Activated naive CD4-positive, alpha-beta T cell treated with anti-CD3 and anti-CD28 coated beads, Interleukin-2, amount 10 ng/mL, durations not matched to agents 7 days and 5 days (primary cell): ENCODE measurements around the gene EMILIN2.
"Not testable (repeated sequence)": the region's sequence is repeated elsewhere in the genome, so short reads cannot be mapped to it uniquely, and the experiment has no call there.

Source experiments
- CTCF ChIA-PET: fragments of 350-600 bp; sonication (Branson Sonifier 250); formaldehyde crosslinking; loops from one replicate; lab custom pipeline; 2021; ENCODE audit warnings: antibody characterized with exemption; lab: Charles Lee
- DNase-seq: peaks from one replicate; pipeline ENCODE4 v3.0.0-alpha.2; 2020
- H3K27ac Mint-ChIP-seq: one replicate; pipeline ENCODE4 v1.8.0; 2021; ENCODE audit warnings: mild to moderate bottlenecking, moderate library complexity, mixed read lengths
- H3K27me3 Mint-ChIP-seq: one replicate; pipeline ENCODE4 v1.8.0; 2021; ENCODE audit warnings: mild to moderate bottlenecking, mixed read lengths
- H3K36me3 Mint-ChIP-seq: one replicate; pipeline ENCODE4 v1.8.0; 2021; ENCODE audit warnings: mixed read lengths
- H3K4me1 Mint-ChIP-seq: one replicate; pipeline ENCODE4 v1.8.0; 2021; ENCODE audit warnings: mixed read lengths
- H3K4me3 Mint-ChIP-seq: one replicate; pipeline ENCODE4 v1.8.0; 2021; ENCODE audit warnings: mild to moderate bottlenecking, moderate library complexity, mixed read lengths
- H3K9me3 Mint-ChIP-seq: one replicate; pipeline ENCODE4 v1.8.0; 2021; ENCODE audit warnings: mixed read lengths

EMILIN2 gene

DNA sequence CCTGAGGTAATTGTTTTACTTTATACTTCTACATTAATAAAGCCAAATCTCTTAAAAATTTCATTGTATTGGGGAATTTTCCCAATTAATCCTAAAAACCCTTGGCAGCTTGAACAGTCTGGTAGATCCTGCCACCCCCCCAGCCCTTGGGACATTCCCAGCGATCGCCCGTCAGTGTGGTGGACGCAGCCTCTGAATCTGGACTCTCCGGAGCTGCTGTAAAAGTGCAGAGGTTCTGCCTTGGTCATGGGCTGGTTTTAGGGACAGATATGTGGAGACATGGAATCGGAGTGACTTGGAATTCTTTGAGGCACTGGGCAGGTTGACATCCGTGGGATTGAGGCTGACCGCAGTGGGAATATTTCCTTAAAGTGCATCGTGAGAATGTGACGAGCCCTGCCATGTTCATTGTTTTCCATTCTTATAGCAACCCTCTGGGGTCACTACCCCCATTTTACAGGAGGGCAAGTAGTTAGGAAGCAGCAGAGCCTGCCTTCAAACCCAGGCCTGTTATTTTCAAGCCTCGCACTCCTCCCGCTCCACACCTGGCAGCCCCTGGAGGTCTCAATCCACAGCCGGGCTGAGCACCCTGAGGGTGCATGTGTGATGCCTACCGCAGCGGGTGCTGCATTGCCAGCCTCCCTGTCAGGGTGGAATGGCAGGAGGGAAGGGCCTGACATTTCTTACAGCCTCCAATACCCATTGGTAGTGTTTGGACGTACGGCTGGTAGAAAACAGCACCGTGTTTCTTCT is 6.5 kb downstream of the EMILIN2 start:
- Mint-ChIP-seq H3K9me3 (no peaks in the 10 kb centered on the region), H3K27me3 (peaks cover 19% of the 10 kb centered on the region), H3K4me3 (no peak overlapping the region), H3K4me1 (peaks cover 17% of the 10 kb centered on the region), H3K27ac (no peak overlapping the region), H3K36me3 (no peaks in the 10 kb centered on the region)
- CTCF ChIA-PET, result no interaction called here
- no peak for DNase-seq

DNA sequence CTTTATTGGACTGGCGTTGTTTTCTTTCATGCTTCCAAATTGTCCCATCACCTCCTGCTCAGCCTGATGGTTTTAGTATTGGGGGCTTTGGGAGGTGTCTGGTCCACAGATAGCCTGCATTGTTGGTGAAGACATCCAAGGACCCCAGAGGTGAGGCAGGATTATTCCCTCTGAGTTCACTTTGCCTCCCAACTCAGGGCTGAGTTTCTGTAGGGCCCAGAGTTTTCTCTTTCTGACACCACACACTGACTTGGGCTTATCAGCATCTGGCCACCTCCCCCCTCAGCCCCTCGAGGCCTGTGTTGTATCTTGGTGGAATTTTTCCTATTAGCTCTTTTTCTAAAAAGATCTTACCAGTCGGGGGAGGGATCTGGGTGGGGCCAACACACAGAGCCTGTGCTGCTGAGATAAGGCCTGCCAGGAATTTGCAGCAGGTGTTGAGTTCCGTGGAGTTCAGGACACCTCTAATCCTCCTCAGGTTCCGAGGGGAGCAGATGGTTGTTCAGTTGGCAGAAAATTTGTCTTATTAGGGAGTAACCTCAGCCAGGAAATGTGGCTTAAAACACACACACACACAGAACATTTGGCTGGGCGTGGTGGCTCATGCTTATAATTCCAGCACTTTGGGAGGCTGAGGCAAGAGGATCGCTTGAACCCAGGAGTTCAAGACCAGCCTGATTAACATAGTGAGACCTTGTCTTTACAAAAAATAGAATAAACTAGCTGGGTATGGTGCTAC is 7.3 kb downstream of the EMILIN2 start:
- Mint-ChIP-seq H3K36me3 (no peaks in the 10 kb centered on the region), H3K27me3 (peaks cover 20% of the 10 kb centered on the region), H3K4me3 (no peak overlapping the region), H3K4me1 (peaks cover 12% of the 10 kb centered on the region), H3K27ac (no peak overlapping the region), H3K9me3 (no peaks in the 10 kb centered on the region)
- CTCF ChIA-PET, result no interaction called here
- no peak for DNase-seq

DNA sequence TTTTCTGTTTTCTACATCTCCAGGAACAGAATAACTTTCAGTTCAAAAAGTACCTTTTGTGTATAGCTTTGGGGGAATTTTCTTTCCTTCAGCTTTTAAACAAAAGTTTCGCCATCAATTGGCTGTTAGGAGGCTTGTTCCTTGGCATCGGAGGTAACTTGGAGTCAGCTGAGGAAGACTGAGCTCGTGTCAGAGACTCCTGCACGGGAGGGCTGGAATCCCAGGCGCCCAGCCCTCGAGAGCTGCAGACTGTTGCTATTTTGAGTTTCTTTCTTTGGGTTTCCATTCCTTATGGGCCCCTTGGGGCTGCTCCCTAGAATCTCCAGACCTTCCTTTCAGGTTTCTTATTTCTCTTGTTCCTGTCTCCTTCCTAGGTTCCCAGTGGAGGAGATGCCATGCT is 8.1 kb downstream of the EMILIN2 start:
- Mint-ChIP-seq H3K36me3 (no peaks in the 10 kb centered on the region), H3K9me3 (peaks cover 7% of the 10 kb centered on the region), H3K27me3 (peaks cover 23% of the 10 kb centered on the region), H3K4me3 (no peak overlapping the region), H3K4me1 (peaks cover 12% of the 10 kb centered on the region), H3K27ac (no peak overlapping the region)
- CTCF ChIA-PET, result interaction anchor here (1.2 kb wide), 1 partner anchor 89 kb away, joined by 3 read pairs; no protein-coding TSS in a partner anchor
- DNase-seq, result no peak

DNA sequence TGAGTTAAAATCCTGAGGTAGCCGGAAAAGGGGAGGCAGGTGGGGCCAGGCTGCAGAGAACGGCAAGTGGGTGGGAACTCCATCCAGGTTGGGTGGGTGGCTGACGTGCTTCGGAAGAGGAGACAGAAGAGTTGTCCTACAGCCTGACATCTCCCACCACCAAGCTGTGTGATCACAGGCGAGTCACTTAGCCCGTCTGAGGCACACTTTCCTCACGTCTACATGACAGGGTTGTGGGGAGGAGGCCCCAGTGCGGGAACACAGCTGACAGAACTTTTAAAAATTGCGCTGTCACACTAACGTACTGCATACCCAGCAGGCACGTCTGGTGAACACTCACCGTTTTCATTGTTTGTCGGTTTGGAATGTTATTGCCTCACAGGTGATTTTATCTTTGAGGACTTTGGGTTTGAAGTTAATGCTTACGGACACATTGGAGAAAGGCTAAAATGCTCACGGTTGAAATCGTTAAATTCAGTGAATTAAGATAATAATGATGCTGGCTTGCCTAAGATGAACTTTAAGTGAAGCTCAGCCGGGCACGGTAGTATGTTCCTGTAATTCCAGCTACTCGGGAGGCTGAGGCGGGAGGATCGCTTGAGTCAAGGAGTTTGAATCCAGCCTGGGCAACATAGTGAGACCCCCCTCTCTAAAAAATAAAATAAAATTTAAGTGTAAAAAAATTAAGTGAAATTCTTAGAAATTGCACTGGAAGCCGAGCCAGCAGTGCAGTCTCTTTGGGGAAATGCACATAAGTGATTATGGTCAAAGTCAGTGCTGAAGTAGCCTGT is 8.9 kb downstream of the EMILIN2 start:
- Mint-ChIP-seq H3K4me3 (no peak overlapping the region), H3K4me1 (peaks cover 12% of the 10 kb centered on the region), H3K36me3 (no peaks in the 10 kb centered on the region), H3K27ac (no peak overlapping the region), H3K27me3 (peaks cover 23% of the 10 kb centered on the region), H3K9me3 (peaks cover 10% of the 10 kb centered on the region)
- DNase-seq, result no peak
- CTCF ChIA-PET, result interaction anchor here (1.2 kb wide), 1 partner anchor 89 kb away, joined by 3 read pairs; no protein-coding TSS in a partner anchor

DNA sequence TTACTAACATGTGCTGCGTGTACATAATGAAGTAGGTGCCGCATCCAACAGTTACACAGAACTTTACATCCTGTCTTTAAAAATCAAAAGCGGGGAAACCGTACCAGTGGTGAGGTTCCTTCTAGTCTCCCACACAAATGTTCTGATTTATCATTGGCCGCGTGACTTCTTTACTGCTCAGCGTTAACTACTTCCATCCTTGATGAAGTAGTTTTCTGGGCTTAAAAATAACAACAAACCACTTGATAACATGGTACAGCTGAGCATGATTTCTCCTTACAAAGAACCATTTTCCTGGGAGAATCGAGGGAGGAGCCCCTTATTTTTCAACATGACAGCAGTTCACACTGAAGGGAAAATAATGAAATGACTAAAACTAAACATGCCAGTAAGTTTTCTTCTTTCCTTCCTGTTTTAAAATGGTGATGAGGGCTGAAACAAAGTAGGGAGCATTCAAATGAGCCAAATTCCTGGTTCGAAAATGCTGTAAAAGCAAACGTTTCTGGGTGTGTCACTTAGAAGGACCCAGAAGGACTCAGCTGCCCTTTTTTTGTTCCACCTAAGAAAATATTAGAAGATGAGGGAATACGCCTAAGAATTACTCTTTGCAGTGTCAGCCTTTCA is 9.9 kb downstream of the EMILIN2 start:
- Mint-ChIP-seq H3K27me3 (peaks cover 23% of the 10 kb centered on the region), H3K27ac (no peak overlapping the region), H3K4me1 (peaks cover 12% of the 10 kb centered on the region), H3K36me3 (no peaks in the 10 kb centered on the region), H3K9me3 (peaks cover 10% of the 10 kb centered on the region), H3K4me3 (no peak overlapping the region)
- CTCF ChIA-PET, result interaction anchor here (0.7 kb wide), 1 partner anchor 30 kb away, joined by 3 read pairs; no protein-coding TSS in a partner anchor
- DNase-seq, result no peak

DNA sequence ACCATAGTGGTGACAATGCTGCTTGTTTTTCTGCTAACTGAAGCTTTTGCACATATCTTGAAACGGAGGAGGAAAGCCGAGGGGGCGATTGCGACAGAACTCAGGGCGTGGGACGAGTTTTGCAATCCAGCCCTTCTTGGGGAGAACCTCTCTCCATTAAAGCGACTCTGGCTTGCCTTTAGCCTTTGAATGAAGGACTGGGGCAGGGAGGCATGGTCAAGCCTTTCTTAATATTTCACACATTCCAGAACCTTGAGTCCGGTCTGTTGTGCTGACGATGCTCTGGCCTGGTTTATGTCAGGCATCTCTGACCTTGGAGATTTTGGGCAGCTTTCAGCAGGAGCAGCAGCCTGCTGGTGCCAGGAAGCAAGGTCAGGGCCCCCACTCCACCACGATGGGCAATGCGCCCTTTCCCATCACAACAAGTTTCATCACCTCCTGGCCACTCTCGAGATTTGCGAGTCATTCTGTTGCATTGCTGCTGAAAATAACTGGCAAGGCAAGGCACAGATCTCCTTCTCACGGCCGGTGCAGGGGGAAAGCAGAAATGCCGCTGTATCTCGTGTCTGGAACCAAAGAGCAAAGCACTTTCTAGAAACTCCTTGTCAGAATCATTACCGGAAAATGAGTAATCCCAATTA is 10.8 kb downstream of the EMILIN2 start:
- peaks cover 12% of the 10 kb centered on the region for H3K4me1 Mint-ChIP-seq
- peaks cover 10% of the 10 kb centered on the region for H3K9me3 Mint-ChIP-seq
- H3K27ac Mint-ChIP-seq, result no peak overlapping the region
- CTCF ChIA-PET, result interaction anchor here (0.7 kb wide), 1 partner anchor 29 kb away, joined by 3 read pairs; no protein-coding TSS in a partner anchor
- H3K27me3 Mint-ChIP-seq, result peaks cover 23% of the 10 kb centered on the region
- peaks cover 2% of the 10 kb centered on the region for H3K36me3 Mint-ChIP-seq
- no peak overlapping the region for H3K4me3 Mint-ChIP-seq
- no peak for DNase-seq

DNA sequence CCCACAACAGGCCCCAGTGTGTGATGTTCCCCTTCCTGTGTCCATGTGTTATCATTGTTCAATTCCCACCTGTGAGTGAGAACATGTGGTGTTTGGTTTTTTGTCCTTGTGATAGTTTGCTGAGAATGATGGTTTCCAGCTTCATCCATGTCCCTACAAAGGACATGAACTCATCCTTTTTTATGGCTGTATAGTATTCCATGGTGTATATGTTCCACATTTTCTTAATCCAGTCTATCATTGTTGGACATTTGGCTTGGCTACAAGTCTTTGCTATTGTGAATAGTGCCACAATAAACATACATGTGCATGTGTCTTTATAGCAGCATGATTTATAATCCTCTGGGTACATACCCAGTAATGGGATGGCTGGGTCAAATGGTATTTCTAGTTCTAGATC is 13.6 kb downstream of the EMILIN2 start:
- Mint-ChIP-seq H3K9me3 (peaks cover 10% of the 10 kb centered on the region), H3K27me3 (peaks cover 19% of the 10 kb centered on the region)
- H3K4me1 Mint-ChIP-seq, H3K27ac Mint-ChIP-seq, DNase-seq, H3K36me3 Mint-ChIP-seq, CTCF ChIA-PET, H3K4me3 Mint-ChIP-seq: not testable (repeated sequence)

DNA sequence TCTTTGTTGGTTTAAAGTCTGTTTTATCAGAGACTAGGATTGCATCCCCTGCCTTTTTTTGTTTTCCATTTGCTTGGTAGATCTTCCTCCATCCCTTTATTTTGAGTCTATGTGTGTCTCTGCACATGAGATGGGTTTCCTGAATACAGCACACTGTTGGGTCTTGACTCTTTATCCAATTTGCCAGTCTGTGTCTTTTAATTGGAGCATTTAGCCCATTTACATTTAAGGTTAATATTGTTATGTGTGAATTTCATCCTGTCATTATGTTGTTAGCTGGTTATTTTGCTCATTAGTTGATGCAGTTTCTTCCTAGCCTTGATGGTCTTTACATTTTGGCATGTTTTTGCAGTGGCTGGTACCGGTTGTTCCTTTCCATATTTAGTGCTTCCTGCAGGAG is 17.2 kb downstream of the EMILIN2 start:
- DNase-seq, H3K4me1 Mint-ChIP-seq, H3K27ac Mint-ChIP-seq, H3K36me3 Mint-ChIP-seq, CTCF ChIA-PET, H3K4me3 Mint-ChIP-seq: not testable (repeated sequence)
- Mint-ChIP-seq H3K9me3 (peaks cover 19% of the 10 kb centered on the region), H3K27me3 (peaks cover 25% of the 10 kb centered on the region)

DNA sequence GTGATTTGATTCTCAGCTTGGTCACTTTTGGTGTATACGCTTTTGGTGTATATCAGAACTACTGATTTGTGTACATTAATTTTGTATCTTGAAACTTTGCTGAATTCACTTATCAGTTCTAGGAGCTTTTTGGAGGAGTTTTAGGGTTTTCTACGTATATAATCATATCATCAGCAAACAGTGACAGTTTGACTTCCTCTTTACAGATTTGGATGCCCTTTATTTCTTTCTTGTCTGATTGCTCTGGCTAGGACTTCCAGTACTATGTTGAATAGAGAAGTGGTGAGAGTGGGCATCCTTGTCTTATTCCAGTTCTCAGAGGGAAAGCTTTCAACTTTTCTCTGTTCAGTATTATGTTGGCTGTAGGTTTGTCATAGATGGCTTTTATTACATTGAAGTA is 19.7 kb downstream of the EMILIN2 start:
- H3K9me3 Mint-ChIP-seq, H3K4me3 Mint-ChIP-seq, H3K36me3 Mint-ChIP-seq, DNase-seq, H3K4me1 Mint-ChIP-seq, CTCF ChIA-PET, H3K27ac Mint-ChIP-seq: not testable (repeated sequence)
- H3K27me3 Mint-ChIP-seq, result peaks cover 31% of the 10 kb centered on the region

DNA sequence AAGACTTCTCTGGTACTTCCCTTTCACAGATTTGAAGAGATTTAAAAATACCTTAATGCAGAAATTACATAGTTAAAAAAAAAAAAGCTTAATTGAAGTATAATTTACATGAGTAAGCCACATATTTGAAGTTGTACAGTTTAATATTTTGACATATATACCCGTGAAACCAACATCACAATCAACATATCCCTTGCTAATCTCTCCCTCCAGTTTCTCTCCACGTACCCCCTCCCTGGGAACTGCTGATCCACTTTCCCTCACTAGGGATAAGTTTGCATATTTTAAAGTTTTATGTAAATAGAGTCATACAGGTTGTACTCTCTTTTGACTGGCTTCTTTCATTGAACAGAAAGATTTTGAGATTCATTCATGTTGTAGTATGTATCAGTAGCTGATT is 22.4 kb downstream of the EMILIN2 start:
- peaks cover 8% of the 10 kb centered on the region for H3K9me3 Mint-ChIP-seq
- peaks cover 32% of the 10 kb centered on the region for H3K27me3 Mint-ChIP-seq

DNA sequence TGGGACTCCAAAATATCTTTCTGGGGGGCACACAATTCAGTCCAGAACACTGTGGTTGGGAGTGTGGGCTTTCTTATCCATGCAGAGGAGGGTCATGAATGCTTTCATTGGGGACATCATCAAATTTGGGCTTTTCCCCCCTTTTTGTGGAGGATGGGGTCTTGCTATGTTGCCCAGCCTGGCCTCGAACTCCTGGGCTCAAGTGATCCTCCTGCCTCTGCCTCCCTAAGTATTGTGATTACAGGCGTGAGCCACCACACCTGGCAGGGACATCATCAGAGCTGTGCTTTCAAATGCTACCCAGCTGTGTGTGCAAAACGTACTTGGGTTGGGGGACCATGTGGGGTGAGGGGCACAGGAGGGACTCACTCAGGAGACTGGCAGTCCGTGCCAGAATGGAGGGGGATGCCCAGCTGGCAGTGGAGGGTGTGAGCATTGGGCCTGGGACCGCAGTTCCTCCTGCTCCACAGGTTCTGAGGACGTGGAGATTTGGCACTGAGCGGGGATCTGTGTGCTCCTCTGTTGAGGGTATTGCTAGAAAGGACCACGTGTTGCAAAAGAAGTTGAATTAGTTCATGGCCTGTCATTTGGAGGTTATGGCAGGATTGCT is 24.4 kb downstream of the EMILIN2 start:
- Mint-ChIP-seq H3K36me3 (peaks cover 2% of the 10 kb centered on the region), H3K27me3 (peaks cover 27% of the 10 kb centered on the region), H3K4me3 (no peak overlapping the region), H3K4me1 (no peaks in the 10 kb centered on the region), H3K9me3 (peaks cover 4% of the 10 kb centered on the region), H3K27ac (no peak overlapping the region)
- CTCF ChIA-PET, result no interaction called here
- DNase-seq, result no peak

More for the DNA sequence above, 22.4 kb downstream of the EMILIN2 start:
- CTCF ChIA-PET, result no interaction called here
- no peak overlapping the region for H3K4me3 Mint-ChIP-seq
- no peak overlapping the region for H3K27ac Mint-ChIP-seq
- DNase-seq, result no peak
- H3K4me1 Mint-ChIP-seq, result no peaks in the 10 kb centered on the region
- H3K36me3 Mint-ChIP-seq, result peaks cover 4% of the 10 kb centered on the region

DNA sequence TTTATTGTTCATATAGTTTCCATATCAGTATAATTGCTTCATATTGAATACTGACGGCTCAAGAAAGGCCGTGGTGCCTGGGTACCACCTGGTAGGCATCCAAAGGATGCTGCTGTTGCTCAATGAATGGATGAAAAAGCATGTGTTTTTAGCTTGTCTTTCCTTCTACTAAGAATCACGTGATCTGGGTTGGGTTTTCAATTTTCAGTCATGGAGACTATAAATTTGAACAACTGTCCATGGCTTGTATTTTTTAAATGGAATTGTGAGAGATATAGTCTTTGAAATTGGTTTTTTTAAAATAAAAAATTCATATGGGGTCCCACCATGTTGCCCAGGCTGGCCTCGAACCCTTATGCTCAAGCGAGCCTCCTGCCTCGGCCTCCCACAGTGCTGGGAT is 25.3 kb downstream of the EMILIN2 start:
- Mint-ChIP-seq H3K4me1 (no peaks in the 10 kb centered on the region), H3K4me3 (no peak overlapping the region), H3K27ac (no peak overlapping the region), H3K27me3 (peaks cover 27% of the 10 kb centered on the region), H3K36me3 (no peaks in the 10 kb centered on the region), H3K9me3 (no peaks in the 10 kb centered on the region)
- CTCF ChIA-PET, result no interaction called here
- DNase-seq, result no peak

DNA sequence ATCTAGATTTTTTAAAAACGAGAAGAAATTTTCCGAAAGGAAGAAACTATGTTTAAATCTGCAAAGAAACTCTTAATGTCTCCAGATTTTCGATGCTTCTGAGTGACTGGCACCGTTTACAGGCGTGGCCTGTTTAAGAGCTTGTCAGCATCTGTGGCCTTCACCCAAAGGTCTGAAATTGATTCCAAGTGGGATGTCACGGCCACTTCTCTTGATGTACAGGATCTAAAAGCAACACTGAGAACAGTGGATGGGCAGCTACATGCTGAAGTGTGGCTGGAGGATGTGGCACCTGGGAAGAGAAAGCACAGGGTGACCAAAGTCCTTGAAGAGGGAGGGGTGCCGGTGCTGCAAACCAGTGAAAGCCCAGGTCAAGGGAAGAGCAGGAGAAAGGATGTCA is 28.0 kb downstream of the EMILIN2 start:
- CTCF ChIA-PET, result interaction anchor here (0.7 kb wide), 1 partner anchor 372 kb away, joined by 4 read pairs; no protein-coding TSS in a partner anchor
- H3K4me3 Mint-ChIP-seq, result no peak overlapping the region
- no peak for DNase-seq
- no peak overlapping the region for H3K27ac Mint-ChIP-seq
- no peaks in the 10 kb centered on the region for H3K4me1 Mint-ChIP-seq
- H3K9me3 Mint-ChIP-seq, result no peaks in the 10 kb centered on the region
- H3K27me3 Mint-ChIP-seq, result peaks cover 27% of the 10 kb centered on the region
- no peaks in the 10 kb centered on the region for H3K36me3 Mint-ChIP-seq
